Stimulated activated CD4-positive, alpha-beta T cell treated with anti-CD3 and anti-CD28 coated beads, TNF-alpha, amount 100 ng/mL, for 48 hours (primary cell): ENCODE results near the gene RPRD2.
"Not testable (repeated sequence)": the region's sequence is repeated elsewhere in the genome, so short reads cannot be mapped to it uniquely, and the experiment has no call there.

Source experiments
- DNase-seq, 3 donors: peaks; one replicate each; pipeline ENCODE4 v3.0.0-alpha.2; 2020; ENCODE audit warnings: low read depth in 3 of 3

Gene RPRD2

DNA sequence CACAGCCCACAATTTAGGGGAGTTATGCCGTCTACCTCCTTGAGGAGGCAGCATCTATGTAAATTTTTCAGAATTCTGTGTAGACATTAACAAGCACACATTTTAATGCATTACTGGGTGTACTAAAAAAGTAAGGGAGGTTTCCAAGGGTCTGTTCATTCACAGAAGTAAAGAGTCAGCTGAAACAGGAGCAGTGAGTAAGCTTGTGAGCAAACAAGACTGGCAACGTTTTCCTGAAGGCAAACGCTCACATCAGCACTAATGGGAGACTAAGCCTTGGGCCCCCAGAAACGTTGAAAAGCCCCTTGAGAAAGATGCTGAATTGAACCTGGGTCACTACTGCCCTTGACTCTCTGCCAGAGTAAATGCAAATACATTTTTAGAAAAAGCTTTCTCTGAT lies 25.7 kb downstream of the RPRD2 start:
- DNase-seq: no peak

DNA sequence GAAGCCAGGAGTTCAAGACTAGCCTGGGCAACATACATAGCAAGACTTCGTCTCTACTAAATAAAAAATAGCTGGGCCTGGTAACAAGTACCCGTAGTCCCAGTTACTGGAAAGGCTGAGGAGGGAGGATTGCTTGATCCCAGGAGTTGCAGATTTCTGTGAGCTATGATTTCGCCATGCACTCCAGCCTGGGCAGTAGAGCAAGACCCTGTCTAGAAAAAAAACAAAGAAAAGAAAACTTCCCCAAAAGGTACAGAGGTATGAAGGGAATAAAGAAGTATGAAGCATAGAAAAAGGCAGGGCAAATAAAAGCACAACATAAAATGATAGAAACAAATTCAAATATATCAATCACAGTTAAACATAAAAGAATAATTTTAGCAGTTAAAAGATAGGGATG lies 28.7 kb downstream of the RPRD2 start:
- DNase-seq: no peak

DNA sequence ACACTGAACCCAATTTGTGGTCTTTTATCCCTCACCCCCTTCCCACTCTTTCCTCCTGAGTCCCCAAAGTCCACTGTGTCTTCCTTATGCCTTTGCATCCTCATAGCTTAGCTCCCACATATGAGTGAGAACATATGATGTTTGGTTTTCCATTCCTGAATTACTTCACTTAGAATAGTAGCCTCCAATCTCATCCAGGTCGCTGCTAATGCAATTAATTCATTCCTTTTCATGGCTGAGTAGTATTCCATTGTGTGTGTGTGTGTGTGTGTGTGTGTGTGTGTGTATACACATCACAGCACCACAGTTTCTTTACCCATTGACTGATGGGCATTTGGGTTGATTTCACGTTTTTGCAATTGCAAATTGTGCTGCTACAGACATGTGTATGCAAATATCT lies 31.2 kb downstream of the RPRD2 start:
- not testable (repeated sequence) for DNase-seq

DNA sequence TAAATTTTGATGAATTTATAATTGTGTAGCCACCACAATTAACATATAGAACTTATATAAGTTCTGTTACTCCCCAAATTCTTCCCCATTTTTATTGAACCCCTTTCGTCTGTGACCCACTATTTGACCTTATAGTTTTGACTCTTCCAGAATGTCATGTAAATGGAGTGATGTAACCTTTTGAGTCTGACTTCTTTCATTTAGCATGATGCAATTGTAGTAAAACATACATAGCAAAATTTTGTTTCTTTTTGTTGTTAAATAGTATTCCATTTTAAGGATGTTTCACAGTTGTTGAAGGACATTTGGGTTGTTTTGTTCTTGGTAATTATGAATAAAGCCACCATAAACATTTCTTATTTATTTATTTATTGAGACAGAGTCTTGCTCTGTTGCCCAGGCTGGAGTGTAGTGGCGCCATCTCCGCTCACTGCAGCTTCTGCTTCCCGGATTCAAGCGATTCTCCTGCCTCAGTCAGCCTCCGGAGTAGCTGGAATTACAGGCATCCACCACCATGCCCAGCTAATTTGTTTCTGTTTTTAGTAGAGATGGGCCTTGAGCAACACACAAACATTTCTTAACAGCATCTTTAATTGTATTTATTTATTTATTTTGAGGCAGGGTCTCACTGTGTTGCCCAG lies 33.6 kb downstream of the RPRD2 start:
- no peak for DNase-seq

DNA sequence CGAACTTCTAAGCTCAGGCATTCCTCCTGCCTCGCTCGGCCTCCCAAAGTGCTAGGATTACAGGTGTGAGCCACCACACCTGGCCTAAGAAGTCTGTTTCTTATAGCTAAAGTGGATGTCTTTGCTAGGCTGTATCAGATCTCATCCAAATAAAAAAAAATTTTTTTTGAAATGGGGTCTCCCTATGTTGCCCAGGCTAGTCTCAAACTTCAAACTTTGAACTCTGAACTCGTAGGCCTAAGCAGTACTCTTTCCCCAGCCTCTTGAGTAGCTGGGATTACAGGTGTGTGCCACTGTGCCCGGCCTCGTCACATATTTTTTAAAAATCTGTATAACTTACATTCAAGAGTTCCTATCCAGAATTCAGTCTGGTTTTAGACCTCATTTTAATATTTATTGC lies 40.5 kb downstream of the RPRD2 start:
- DNase-seq: no peak

DNA sequence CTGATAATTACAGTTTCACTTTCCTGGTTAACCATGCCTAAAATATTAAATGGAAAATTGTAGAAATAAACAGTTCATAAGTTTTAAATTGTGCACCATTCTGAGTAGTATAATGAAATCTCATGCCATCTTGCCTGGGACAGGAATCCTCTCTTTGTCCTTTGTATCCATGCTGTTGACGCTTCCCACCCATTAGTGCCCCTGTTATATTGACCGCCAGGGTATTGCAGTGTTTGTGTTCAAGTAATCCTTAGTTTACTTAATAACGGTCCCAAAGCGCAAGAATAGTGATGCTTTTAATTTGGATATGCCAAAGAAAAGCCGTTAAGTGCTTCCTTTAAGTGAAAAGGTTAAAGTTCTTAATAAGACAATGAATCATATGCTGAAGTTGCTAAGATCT lies 41.7 kb downstream of the RPRD2 start:
- no peak for DNase-seq

DNA sequence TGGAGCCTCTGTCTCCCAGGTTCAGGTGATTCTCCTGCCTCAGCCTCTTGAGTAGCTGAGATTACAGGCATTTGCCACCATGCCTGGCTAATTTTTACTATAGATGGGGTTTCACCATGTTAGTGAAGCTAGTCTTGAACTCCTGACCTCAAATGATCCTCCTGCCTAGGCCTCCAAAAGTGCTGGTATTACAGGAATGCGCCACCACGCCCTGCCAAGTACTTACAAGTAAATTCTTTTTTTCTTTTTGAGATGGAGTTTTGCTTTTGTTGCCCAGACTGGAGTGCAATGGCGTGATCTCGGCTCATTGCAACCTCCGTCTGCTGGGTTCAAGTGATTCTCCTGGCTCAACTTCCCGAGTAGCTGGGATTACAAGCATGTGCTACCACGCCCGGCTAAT lies 42.5 kb downstream of the RPRD2 start:
- no peak for DNase-seq

DNA sequence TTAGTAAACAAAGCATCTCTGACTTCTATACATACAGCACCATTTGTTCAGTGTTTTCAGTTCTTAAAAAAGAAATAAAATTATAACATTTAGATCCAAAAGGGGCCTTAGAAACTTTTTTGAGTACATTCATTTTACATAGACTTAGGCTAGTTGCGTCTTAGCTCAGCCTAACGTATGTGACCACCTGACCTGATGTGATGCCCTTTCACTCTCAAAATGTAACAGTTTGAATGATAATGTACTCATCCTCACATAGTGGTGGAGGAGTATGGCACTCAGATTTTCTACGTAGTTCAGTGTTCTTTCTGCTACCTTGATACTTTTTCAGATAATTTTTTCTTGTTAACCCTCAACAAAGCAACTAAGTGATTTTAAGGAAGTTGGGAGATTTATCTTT lies 43.4 kb downstream of the RPRD2 start:
- DNase-seq: no peak

DNA sequence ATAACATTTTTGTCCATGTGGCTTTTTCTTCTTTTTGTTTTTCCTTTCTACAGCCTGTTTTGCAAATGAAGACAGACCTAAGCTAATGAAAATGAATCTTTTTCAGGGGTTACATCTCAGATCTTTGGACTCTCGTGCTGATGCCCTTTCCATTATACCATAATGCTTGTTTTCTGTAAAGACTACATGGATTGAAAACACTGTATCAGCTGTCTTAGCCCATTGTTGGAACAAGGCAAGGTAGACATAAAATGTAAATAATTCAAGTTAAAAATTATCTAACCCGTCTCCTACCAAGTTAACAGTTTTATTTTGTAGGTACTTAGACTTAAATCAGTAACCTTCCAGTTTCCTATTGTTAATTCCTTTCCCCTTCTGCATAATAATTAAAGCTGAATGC lies 44.9 kb downstream of the RPRD2 start:
- DNase-seq: no peak

DNA sequence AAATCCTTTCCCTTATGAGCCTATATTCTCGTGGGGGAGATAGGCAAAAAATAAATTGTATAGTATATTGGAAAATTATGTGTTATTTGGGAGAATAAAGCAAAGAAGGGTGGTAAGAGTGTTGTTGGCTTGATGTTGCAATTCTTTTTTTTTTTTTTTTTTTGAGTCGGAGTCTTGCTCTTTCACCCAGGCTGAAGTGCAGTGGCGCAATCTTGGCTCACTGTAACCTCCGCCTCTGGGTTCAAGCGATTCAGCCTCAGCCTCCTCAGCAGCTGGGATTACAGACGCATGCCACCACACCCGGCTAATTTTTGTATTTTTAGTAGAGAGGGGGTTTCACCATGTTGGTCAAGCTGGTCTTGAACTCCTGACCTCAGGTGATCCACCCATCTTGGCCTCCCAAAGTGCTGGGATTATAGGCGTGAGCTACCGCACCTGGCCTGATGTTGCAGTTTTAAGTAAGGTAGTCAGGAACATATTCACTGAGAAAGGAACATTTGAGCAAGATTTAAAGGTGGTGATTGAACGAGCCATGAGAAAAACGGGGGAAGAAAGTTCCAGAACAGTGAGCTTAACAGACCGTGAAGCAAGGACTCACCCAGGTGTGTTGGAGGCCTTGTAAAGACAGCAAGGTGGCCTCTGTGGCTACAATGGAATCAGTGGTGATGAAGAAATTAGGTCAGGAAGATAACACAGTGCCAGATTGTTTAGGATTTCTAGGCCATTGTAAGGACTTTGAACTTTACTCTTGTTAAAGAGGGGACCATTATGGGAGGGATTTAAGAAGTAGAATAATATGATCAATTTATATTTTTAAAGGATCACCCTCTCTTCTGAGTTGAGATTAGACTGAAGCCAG lies 45.8 kb downstream of the RPRD2 start:
- no peak for DNase-seq

DNA sequence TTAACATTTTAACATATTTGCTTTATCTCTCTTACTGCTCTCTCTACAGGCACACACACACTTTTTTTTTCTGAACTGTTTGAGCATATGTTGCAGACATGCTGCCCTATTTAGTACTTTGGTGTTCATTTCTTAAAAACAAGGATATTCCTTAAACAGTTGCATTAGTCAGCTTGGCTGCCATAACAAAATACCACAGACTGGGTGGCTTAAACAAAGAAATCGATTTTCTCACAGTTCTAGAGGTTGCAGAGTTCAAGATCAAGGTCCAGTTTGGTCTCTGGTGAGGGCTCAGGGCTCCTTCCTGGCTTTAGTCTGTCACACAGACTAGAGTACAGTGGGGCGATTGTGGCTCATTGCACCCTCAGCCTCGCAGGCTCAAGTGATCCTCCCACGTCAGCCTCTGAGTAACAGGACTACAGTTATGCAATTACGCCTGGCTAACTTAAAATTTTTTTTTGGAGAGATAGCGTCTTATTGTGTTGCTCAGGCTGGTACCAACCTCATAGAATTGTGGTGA lies 46.7 kb downstream of the RPRD2 start:
- no peak for DNase-seq

DNA sequence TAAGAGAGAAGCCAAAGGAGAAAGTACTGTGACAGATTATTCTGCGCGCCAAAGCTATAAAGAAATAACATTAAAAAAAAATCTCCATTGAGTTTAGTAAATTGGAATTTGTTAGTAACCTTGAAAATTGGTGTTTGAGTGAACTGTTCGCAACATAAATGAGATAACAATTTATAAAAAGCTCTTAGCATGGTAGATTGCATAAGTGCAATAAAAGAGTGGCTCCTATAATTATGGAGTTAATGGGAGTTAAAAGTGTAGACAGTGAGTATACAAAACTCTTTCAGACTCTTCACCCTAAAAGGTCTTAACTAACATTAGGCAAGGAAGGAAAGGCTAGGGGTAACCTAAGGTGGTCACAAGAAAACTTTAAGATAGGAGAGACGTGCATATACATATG lies 50.6 kb downstream of the RPRD2 start:
- no peak for DNase-seq

DNA sequence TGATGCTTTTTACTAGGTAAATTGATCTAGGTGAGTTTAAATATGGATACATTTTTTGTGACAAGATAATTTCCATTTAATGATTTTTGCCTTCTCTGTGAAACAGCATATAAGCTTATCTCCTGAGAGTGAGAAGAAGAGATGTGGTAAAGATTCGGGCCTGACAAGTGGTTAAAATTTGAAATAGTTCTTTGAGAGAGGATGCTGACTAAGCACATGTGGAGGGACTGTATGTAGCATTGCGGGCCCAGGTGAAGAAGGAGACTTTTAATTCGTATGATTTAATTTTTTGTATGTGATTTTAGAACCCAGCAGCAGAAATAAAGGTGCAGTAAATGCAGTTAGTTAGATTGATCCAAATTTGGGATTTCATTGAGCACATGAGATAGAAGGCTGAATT lies 51.9 kb downstream of the RPRD2 start:
- no peak for DNase-seq

DNA sequence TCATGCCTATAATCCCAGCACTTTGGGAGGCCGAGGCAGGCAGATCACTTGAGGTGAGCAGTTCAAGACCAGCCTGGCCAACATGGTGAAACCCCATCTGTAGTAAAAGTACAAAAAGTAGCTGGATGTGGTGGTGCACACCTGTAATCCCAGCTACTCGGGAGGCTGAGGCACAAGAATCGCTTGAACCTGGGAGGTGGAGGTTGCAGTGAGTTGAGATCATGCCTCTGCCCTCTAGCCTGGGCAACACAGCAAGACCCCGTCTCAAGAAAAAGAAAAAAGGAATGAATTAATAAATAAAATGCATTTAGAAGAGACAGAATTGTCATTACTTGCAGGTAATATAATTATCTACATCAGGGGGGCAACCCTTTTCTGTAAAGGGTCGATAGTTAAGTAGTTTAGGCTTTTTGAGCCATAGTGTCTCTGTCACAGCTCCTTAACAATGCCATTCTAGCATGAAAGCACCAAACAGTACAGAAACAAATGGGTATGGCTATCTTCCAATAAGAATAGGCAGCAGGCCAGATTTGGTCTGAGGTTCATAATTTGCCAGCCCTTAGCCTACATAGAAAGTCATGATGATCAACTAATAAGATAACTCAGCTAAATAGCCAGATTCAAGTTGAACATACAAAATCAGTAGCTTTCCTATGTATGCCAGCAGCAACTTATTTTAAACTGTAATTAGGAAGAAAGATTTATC lies 56.8 kb downstream of the RPRD2 start:
- no peak for DNase-seq

DNA sequence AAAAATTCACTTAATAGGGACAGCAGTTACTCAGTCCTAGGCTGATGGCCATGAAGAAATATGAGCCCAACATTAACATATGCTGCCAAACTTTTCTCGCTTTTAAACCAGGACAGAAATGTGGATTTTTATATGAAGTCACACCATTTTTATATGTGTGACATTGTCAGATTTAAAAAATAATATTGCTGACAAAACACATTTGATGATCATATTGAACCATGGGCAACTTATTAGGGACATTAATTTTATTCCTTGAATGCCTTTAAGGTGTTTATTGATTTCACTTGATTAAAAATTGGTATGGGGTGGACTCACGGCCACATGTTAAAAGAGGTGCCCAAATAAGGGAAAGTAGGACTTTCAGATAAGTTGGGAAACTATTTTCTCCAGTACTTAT lies 58.6 kb downstream of the RPRD2 start:
- no peak for DNase-seq

DNA sequence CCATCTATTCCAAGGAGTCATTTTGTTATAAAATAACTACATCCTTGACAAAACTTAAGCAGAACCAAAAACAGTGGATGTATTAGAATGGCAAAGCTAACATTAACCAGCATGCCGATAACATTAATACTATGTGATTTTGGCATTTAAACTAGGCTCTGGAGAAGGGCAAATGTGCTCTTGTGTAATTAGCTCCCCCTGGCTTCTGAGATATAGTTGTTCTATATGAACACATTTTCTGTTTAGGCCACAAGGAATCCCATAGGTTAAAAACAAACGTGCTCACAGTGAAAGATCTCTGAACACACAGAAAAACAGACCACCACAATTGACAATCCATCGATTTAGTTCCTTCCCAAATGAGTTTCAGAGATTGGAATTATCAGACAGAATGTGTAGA lies 65.9 kb downstream of the RPRD2 start:
- DNase-seq: no peak

DNA sequence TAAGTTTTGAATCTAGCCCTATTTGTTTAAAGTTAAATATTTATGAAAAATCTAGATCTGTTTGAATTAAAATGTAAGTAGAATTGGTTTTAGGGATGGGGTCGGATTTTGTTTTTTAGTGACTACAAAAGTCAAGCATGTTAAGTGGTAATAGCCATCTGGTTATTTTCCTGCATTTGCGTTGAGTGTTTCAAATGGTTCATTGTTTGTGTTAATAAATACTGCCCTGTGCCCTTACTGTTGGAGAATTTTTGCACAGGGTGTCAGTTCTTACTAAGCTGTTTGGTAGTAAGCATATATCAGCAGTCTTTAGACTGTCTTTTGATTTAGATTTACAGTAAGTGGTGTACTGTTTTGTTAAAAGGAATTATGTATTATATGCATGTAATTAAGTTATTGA lies 77.2 kb downstream of the RPRD2 start:
- DNase-seq: no peak

DNA sequence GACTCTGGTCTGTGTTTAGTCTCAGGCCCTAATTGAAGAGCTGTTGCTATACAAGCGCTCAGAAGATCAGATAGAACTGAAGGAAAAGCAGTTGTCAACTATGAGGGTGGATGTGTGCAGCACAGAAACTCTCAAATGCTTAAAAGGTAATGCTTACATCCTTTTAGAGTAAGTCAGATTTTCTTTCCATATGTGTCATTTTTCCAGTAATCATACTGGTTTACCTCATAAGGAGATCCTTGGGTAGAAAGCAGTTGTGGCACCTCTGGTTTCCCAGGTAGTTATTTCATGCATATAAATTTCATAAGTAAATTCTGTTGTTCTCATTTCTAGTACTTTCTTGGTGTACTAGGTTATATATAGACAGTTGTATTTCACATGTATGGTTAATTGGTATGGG lies 80.3 kb downstream of the RPRD2 start:
- no peak for DNase-seq

DNA sequence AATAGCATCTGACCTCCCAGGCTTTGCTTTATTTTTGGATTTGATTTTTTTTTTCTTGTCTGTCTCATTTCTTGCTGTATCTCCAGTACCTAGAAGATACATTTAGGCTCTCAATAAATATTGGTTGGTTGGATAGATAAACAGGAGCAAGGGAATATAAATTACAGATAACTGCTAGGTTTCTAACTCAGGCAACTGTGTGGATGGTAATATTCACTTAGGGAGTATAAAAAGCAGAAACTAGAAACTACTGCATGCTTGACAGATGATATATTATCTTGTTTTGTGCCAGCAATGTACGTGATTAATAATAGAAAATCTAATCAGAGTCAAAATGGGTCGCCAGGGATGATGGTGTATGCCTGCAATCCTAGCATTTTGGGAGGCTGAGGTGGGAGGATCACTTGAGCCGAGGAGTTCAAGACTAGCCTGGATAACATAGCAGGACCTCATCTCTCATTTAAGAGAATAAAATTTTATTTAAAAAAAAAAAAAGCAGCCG lies 92.2 kb downstream of the RPRD2 start:
- DNase-seq: no peak

DNA sequence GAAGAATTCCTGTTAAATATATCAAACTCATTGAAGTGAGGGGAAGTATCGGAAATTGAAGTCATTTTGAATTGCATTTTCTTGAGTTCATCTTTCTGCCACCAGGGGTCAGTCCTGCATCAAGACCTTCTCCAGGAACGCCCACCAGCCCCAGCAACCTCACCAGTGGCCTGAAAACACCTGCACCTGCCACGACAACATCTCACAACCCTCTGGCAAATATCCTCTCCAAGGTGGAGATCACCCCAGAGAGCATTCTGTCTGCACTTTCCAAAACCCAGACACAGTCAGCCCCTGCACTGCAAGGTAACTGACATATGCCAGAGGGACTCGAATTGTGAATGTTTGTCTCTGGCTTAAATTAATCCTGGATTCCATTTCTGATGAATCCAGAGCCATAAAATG lies 100.5 kb downstream of the RPRD2 start:
- DNase-seq: peak; percentile 43 to 73 (median 53)

DNA sequence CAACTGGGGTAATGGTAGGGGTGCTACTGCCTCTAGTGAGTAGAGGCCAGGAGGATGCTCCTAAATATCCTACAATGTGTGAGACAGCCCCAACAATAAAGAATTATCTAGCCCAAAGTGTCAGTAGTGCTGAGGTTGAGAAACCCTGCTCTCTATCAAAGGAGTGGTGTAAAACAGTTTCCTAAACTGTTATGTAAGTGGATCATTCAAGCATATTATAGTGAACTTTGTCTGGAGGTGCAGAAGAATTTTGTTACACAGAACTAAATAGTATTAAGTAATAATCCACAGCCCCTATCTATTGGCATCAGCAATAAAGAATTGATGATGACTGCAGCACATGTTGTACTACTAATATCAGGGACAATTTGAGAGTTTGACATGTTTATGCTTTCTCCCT lies 103.0 kb downstream of the RPRD2 start:
- DNase-seq: no peak

DNA sequence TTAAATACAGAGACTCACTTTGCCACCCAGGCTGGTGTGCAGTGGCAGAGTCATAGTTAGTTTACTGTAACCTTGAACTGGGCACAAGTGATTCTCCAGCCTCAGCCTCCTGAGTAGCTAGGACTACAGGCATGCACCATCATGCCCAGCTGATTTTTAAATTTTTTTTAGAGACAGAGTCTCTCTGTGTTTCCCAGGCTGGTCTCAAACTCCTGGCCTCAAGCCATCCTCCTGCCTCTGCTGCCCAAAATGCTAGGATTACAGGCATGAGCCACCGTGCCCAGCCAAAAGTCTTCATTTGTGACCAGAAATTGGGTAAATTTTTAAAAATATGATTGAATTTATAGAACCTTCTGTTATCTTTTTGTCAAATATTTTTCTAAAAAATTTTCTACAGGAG lies 105.3 kb downstream of the RPRD2 start:
- no peak for DNase-seq
